C4-2B (cell line): ENCODE measurements around the gene SUSD4.

ENCODE experiments used
- H3K27ac ChIP-seq: fragments of 450-650 bp; 2 replicates; pipeline ENCODE4 v1.5.1; 2017
- ZFX ChIP-seq: fragments of 450-650 bp; IDR thresholded peaks from 2 replicates; pipeline ENCODE4 v1.6.1; 2017
- TF ChIP-seq, protein P1 (sequence below): fragments of 450-650 bp; conservative IDR thresholded peaks from 2 replicates; pipeline ENCODE4 v1.5.1; 2017; ENCODE audit warnings: mild to moderate bottlenecking

Gene SUSD4

DNA sequence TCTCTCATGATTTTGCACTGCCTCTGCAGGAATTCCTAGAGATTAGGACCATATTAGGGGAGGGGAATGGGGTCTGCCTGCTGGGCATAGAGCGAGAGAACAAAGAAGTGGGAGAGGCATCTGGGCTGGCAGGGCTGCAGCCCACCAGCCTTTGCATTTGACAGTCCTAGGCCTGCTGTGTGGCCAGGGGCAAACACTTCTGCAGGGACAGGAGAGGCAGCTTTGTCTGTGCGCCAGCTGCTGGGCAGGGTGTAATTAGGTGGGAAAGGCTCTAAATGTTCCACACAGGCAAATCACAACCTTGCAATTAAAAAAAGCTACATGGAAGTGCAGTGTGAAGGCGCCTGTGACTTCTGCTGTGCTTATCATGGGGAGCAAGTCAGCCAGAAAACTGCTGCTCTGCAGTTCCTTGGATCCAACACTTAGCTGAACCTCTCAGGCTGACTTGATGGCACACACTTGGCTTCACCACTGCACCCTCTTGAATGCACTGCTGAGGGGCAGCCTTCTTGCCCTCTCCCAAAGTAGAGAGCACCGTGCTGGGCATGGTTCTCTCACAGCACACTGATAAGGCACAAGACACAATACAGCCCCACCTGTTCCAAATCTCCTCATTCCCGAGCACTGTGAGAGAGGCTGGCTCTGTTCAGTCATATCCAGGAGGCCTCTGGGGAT is 147.3 kb downstream of the SUSD4 start:
- no peak for TF ChIP-seq ZFX
- TF ChIP-seq, protein P1, sequence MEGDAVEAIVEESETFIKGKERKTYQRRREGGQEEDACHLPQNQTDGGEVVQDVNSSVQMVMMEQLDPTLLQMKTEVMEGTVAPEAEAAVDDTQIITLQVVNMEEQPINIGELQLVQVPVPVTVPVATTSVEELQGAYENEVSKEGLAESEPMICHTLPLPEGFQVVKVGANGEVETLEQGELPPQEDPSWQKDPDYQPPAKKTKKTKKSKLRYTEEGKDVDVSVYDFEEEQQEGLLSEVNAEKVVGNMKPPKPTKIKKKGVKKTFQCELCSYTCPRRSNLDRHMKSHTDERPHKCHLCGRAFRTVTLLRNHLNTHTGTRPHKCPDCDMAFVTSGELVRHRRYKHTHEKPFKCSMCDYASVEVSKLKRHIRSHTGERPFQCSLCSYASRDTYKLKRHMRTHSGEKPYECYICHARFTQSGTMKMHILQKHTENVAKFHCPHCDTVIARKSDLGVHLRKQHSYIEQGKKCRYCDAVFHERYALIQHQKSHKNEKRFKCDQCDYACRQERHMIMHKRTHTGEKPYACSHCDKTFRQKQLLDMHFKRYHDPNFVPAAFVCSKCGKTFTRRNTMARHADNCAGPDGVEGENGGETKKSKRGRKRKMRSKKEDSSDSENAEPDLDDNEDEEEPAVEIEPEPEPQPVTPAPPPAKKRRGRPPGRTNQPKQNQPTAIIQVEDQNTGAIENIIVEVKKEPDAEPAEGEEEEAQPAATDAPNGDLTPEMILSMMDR: no peak
- no peak overlapping the region for H3K27ac ChIP-seq

DNA sequence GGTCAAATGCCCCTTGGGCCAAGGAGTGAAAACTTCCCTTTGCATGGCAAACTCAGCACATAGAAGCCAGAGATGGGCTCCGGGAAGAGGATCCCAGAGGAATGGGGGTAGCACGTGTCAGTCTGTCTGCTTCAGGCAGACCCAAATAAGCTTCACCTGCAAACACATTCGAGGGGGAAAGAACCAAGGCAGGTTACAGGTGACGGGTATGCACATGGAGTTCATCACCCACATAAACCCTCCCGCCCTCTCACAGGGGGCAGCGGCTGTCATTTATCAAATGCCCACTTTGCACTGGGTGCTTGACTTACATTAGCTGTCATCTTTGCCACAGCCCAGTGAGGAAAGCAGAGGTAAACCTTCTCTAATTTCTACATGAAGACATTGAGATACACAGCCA is 147.9 kb downstream of the SUSD4 start:
- TF ChIP-seq, protein P1: no peak
- no peak for TF ChIP-seq ZFX
- H3K27ac ChIP-seq: no peak overlapping the region

DNA sequence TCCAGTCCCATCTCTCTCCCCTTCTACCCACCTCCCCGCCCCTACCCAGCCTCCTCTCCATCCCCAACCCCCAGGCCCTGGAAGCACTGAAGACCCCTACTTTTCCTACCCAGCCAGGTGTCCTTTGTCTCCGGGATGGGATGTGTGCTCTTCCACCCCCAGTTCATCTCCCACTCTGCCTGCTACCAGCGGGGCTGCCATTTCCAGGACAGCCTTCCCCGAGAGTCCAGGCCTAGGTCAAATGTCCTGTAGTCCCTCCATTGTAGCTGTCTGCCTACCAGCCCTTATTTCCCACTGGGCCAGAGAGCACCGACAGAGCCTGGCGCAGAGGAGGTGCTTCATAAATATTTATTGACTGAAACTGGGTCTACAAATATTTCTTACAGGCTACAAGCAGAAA is 148.9 kb downstream of the SUSD4 start:
- no peak overlapping the region for H3K27ac ChIP-seq
- TF ChIP-seq, protein P1: no peak
- no peak for TF ChIP-seq ZFX

DNA sequence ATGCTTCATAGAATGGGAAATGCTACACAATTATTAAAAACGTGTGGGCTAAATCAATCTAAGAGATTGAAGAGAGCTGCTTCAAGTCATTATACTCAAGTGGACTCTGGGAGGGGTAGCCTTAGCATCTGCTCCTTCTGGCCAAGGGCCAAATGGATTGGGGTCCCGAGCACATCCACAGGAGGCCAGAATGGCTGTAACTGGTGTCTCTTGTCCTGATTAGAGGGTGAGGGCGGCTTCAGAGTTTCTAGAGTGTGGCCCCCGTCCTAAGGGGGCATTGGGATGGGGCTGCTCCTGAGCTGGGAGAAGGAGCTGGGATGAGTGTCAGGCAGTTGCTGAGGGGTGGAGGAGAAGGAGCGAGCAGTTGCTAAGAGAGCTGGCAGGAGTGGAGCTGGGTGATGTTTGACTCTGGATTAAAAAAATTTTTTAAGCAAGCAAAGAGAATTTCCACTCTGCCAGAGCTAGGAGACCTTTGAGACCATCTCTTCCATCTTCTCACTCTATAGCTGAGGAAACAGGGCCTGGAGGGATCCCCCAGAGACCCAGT is 149.6 kb downstream of the SUSD4 start:
- H3K27ac ChIP-seq: no peak overlapping the region
- TF ChIP-seq, protein P1: no peak
- TF ChIP-seq ZFX: no peak

DNA sequence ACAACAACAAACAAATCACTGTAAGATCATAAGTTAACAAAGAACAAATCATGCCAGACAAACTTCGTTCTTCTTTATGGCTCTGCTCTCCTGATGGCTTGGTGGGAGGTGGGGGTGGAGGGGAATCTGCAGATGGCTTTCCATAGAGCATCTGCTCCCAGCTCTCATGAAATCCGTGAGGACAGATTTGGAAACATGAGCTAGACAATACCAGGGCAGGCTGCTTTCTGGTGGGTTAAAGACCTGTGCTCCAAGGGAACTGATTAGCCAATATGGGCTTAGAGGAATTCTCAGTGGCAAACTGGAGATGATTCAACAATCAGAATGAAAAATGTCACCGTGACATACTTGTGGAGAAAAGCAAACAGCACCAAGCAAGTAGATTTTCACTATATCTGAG is 151.5 kb downstream of the SUSD4 start:
- no peak overlapping the region for H3K27ac ChIP-seq
- TF ChIP-seq, protein P1: no peak
- TF ChIP-seq ZFX: no peak

DNA sequence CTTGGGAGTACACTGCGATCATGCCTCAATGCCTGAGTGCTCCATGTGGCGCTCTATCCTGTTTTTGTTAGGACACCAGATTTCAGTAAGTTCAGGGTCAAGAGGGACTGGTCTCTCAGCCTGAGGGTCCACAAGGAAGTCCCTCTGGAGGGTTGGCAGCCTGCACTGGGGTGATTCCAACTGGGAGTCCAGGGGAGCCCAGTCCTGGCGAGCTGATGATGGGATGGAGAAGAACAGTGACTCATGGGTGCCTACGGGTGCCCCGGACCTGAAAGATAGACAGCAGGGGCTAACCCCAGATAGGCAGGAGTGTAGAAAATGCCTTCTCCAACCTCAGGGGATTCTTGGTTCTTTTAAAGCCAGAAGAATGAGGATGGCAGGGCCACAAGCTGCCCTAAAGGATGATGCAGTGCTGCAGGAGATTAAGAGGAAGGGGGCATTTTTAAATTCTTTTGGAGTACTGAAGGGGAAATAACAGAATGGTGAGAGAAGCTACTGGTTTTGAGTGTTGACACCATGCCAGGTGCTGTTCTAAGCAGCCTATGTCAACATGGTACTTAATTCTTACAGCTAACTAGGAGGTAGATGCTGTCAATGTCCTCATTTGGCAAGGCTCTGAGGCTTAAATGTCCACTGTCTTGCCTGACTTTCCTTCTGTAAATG is 152.5 kb downstream of the SUSD4 start:
- H3K27ac ChIP-seq: no peak overlapping the region
- no peak for TF ChIP-seq ZFX
- TF ChIP-seq, protein P1: no peak

DNA sequence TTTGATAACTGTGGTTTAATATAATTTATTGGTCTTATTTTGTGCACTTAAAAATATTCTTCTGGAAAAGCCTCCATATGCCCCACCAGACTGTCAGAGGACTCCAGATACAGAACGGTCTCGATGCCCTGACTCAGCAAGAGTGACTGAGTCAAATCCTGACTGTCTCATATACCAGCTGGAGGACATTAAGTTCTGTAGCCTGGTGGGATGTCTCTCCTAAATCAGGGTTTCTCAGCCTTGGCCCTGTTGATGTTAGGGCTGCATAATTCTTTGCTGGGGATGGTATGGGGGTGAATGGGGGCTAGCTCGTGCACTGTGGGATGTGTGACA is 153.2 kb downstream of the SUSD4 start:
- TF ChIP-seq, protein P1: no peak
- no peak for TF ChIP-seq ZFX
- no peak overlapping the region for H3K27ac ChIP-seq
